Testis (tissue), 3 donors: ENCODE data around the gene LAMA3. TPM values are rescaled to one million over a fixed set of nuclear protein-coding genes. Genes with fewer than 3 reads are reported as not detected.

Experiments
- DNase-seq: peaks from one replicate; pipeline ENCODE4 v3.0.0-alpha.2; 2019
- H3K27ac ChIP-seq, 2 donors: fragments of 200-600 bp; sonication (generic); one replicate each; pipeline ENCODE4 v1.5.1; 2019
- H3K27me3 ChIP-seq: fragments of 200-600 bp; sonication (generic); one replicate; pipeline ENCODE4 v1.5.1; 2019
- H3K36me3 ChIP-seq: fragments of 200-600 bp; sonication (generic); one replicate; pipeline ENCODE4 v1.5.1; 2017; ENCODE audit warnings: low read depth; ENCODE audit errors: missing control alignments
- H3K4me1 ChIP-seq: fragments of 200-600 bp; sonication (generic); one replicate; pipeline ENCODE4 v1.5.1; 2019
- H3K4me3 ChIP-seq, 2 donors: fragments of 200-600 bp; sonication (generic); one replicate each; pipeline ENCODE4 v1.5.1; 2017 to 2019
- H3K9me3 ChIP-seq: fragments of 200-600 bp; sonication (generic); one replicate; pipeline ENCODE4 v1.5.1; 2017
- CTCF ChIP-seq, 3 experiments: fragments of 450-650 bp in 2 of 3; fragments of 200-600 bp in 1 of 3; sonication (generic) in 1 of 3; IDR thresholded peaks; one replicate each; pipeline ENCODE4 v1.5.1; 2016 to 2019; ENCODE audit warnings: antibody characterized with exemption in 3 of 3, mild to moderate bottlenecking in 2 of 3, moderate library complexity in 1 of 3
- POLR2A ChIP-seq: fragments of 450-650 bp; IDR thresholded peaks from one replicate; pipeline ENCODE4 v1.6.1; 2017; ENCODE audit warnings: antibody characterized with exemption, mild to moderate bottlenecking, moderate library complexity
- WGBS, 2 donors: methylation state at CpG; one replicate each; pipeline ENCODE4 v1.1.5; 2018; 5-methylcytosine and 5-hydroxymethylcytosine counted together
- intact Hi-C: fragments of 100-400 bp; cut with DNase I; formaldehyde crosslinking; loops from one replicate; pipeline ENCODE4 v1.15.1; 2023; ENCODE audit warnings: low total_unique reads
- polyA plus RNA-seq: library from polyadenylated mRNA; stranded (reverse); fragments of 350-450 nt; fragmentation: Illumina TruSeq; extraction: RNeasy Lipid Tissue Mini Kit (QIAGEN cat#74804); gene quantifications from one replicate; pipeline ENCODE4 v1.2.3, GENCODE V29; 2014; ENCODE audit warnings: low read depth, low replicate concordance; ENCODE audit not compliant: insufficient read depth
- total RNA-seq, 2 donors: library from RNA; depleted of rRNA; stranded (reverse); fragments of >200 nt; gene quantifications; one replicate each; pipeline ENCODE4 v1.2.3, GENCODE V29; 2016

The LAMA3 gene
- total and polyA plus RNA-seq, 3 donors from 2014 or later, result 11.9 to 22.1 (median 14.1) TPM

- WGBS, 2 donors, result 92 to 93% methylated on average over 6 of the region's 6 CpGs
- intact Hi-C loops, result no loop called here
- TF ChIP-seq CTCF (IDR thresholded peaks at IDR 0.05) (no peak), POLR2A (no peak)
- no peaks in the 10 kb centered on the region for H3K4me1 ChIP-seq
- H3K9me3 ChIP-seq, result no peaks in the 10 kb centered on the region
- no peaks in the 10 kb centered on the region for H3K27me3 ChIP-seq
- DNase-seq, result no peak
- H3K36me3 ChIP-seq, result no peaks in the 10 kb centered on the region
- H3K27ac ChIP-seq, result no peak overlapping the region
- no peak overlapping the region for H3K4me3 ChIP-seq
Observed at GRCh38 chr18:23969664-23970063, 280.4 kb downstream of the LAMA3 start.

GRCh38 chr18:23970161-23971096 is 281.2 kb downstream of the LAMA3 start:
- TF ChIP-seq POLR2A (no peak), CTCF (IDR thresholded peaks at IDR 0.05) (no peak)
- H3K36me3 ChIP-seq, result no peaks in the 10 kb centered on the region
- no peak overlapping the region for H3K27ac ChIP-seq
- H3K27me3 ChIP-seq, result no peaks in the 10 kb centered on the region
- 77% methylated on average over 7 of the region's 7 CpGs for WGBS, 2 donors
- no peak overlapping the region for H3K4me3 ChIP-seq
- no peak for DNase-seq
- intact Hi-C loops, result no loop called here
- H3K9me3 ChIP-seq, result no peaks in the 10 kb centered on the region
- no peaks in the 10 kb centered on the region for H3K4me1 ChIP-seq

GRCh38 chr18:23971097-23971440 is 281.8 kb downstream of the LAMA3 start:
- 93% methylated on average over 5 of the region's 5 CpGs for WGBS, 2 donors
- intact Hi-C loops, result no loop called here

GRCh38 chr18:23971666-23972230 is 282.5 kb downstream of the LAMA3 start:
- Histone ChIP-seq H3K36me3 (no peaks in the 10 kb centered on the region), H3K27ac (no peak overlapping the region), H3K27me3 (no peaks in the 10 kb centered on the region), H3K9me3 (no peaks in the 10 kb centered on the region), H3K4me1 (no peaks in the 10 kb centered on the region), H3K4me3 (no peak overlapping the region)
- 84 to 93% methylated on average over 5 of the region's 5 CpGs for WGBS, 2 donors
- intact Hi-C loops, result no loop called here
- DNase-seq, result no peak
- TF ChIP-seq POLR2A (no peak), CTCF (IDR thresholded peaks at IDR 0.05) (no peak)

More at GRCh38 chr18:23971097-23971440, 281.8 kb downstream of the LAMA3 start:
- TF ChIP-seq POLR2A (no peak), CTCF (IDR thresholded peaks at IDR 0.05) (no peak)
- H3K9me3 ChIP-seq, result no peaks in the 10 kb centered on the region
- no peak for DNase-seq
- H3K36me3 ChIP-seq, result no peaks in the 10 kb centered on the region
- H3K27ac ChIP-seq, result no peak overlapping the region
- H3K4me1 ChIP-seq, result no peaks in the 10 kb centered on the region
- no peak overlapping the region for H3K4me3 ChIP-seq
- no peaks in the 10 kb centered on the region for H3K27me3 ChIP-seq
